Activated CD4-positive, alpha-beta T cell treated with anti-CD3 and anti-CD28 coated beads, Interleukin-2, amount 50 U/mL, for 1 hour (primary cell): ENCODE data around the gene SCLY.
A peak's percentile ranks its signal among the peaks of the same experiment; 100 is the strongest.
"Not testable (repeated sequence)": the region's sequence is repeated elsewhere in the genome, so short reads cannot be mapped to it uniquely, and the experiment has no call there.

Experiments used
- DNase-seq: peaks from one replicate; pipeline ENCODE4 v3.0.0-alpha.2; 2020

Gene SCLY, protein sequence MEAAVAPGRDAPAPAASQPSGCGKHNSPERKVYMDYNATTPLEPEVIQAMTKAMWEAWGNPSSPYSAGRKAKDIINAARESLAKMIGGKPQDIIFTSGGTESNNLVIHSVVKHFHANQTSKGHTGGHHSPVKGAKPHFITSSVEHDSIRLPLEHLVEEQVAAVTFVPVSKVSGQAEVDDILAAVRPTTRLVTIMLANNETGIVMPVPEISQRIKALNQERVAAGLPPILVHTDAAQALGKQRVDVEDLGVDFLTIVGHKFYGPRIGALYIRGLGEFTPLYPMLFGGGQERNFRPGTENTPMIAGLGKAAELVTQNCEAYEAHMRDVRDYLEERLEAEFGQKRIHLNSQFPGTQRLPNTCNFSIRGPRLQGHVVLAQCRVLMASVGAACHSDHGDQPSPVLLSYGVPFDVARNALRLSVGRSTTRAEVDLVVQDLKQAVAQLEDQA

DNA sequence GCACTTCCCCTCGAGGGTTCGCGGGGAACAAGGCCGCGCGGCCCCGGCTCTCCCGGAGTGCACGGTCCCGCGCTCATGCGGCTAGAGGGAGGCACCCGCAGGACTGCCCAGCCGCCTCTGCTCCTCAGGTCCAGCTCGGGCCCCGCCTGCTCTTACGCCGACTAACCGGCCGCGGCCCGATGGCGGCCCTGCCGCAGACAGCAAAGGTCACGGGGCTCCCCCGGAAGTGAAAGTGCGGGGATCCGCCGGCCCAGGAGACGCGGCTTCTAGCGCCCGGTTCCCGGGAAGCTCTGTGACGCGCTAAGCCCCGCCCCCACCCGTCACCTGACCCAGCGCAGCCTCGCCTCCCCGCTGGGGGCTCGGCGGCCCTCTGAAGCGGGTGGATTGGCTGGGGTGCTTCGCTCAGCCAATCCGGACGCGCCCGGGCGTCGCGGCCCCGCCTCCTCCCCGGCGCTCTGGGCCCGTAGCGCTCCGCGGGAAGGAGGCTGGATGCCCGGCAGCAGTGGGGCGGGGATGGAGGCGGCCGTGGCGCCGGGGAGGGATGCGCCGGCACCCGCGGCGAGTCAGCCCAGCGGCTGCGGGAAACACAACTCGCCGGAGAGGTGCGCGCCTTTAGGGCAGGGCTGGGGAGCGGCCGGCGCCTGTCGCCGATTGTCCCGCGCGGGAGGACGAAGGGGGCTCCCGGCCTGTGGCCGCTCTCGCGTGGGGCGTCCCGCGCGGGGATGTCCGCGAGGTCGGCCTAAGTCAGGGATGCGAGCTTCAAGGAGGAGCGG, at the start of gene SCLY:
SCLY (plus strand) TSS at position 460 of the 773 bp plus-strand sequence; CDS start at position 514, 54 bp downstream.
- peak; percentile 96 for DNase-seq

DNA sequence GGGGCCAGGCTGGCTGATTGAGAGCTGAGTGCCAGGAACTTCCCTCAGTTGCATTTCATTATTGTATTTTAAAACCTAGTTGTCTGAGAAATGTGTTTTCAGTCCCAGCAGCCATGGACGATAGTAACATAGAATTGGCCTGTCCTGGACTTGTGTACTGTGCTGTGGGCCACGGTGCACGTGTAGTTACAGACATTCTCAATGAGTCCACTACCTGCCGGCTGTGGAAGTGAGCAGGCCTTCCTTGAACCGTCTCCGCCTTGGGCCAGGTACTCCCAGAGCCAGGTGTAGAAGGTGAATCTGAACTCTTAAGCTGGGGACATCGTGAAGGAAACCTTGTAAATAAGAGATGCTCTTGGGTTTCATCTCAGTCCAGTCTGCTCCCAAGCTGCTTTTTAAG, 47.0 kb upstream of the SCLY start:
- DNase-seq = no peak

DNA sequence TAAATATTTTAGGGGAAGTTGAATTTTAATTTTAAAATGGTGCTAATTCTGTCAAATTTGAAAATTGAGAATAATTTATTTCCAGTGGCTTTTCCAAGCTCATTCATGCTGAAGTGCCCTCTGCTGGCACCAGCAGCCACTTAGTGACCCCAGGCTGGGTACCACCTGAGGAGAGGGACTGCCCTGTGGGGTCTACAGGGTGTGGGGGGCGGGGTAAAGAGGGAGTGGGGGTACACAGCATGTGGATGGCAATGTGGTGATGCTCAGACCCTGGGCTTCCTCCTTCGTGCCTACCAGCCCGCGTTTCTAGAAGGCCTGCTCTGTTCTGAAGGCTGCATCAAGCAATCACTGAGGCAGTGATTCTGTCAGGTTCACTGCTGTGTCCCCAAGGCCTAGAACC, 45.1 kb upstream of the SCLY start:
- no peak for DNase-seq

DNA sequence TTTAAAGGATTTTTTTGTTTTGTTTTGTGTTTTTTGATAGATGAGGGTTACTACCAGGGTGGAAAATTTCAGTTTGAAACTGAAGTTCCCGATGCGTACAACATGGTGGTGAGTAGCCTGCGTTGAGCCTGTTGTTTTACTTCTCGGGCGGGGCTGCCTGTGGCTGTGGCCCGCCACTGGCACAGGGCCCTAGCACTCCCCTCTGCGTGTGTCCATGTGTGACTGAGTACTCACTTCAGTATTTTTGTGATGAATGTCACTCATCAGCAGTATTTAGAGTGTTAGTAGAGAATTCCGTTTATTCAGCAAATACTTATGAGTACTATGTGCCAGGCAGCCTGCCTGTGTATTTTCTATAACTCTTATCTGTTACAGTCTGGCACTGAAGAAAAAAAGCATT, 44.3 kb upstream of the SCLY start:
- no peak for DNase-seq

DNA sequence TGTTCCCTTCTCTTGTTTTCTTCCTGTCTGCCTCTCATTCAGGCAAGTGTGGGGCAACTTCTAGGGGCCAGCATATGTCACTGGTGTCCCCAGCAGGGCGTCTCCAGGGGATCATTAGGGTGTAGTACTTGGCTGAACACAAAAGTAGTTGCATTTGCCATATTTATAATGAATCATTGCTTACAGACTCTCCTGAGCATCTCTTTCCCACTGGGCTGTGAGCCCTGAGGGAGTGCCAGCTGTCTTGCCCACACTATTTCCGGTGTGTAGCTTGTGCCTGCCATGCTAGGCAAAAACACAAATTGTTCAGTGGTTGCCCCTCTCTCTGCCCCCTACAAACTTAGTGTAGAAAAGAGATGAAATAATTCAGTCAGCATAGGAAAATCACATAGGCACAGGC, 40.8 kb upstream of the SCLY start:
- DNase-seq = no peak

DNA sequence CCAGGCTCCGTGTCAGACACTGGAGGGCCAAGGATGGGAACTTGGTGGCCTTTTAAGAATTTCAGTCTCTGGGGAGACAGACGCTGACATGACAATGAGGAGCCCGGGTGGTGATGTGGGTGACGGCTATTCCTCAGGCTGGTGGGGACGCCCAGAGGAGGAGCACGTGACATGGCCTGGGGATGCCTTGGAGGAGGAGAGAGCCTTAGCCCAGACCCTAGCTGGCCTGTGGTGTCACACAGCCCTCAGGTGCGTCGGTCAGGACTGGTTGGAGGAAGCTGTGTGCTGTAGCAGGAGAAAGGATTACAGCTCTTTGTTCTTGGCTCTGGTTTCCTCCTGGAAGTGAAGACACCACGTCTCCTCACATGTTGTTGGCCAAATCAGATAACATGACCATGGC, 40.0 kb upstream of the SCLY start:
- DNase-seq = no peak

DNA sequence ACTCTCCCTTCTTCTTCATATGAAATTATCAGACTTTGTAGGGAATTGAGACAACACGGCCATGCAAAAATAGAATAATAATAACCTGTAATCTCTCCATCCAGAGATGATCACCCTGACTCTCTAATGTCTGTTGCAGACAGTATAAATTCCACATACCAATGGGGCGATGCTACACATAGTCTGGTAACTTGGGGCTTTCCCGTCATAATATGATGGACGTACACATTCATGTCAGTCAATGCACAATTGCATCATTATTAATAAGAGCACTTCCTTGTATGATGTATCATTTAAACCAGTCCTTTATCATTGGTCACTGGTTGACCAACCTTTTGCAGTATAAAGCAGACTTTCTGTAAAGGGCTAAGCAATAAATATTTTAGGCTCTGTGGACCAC, 39.5 kb upstream of the SCLY start:
- no peak for DNase-seq

DNA sequence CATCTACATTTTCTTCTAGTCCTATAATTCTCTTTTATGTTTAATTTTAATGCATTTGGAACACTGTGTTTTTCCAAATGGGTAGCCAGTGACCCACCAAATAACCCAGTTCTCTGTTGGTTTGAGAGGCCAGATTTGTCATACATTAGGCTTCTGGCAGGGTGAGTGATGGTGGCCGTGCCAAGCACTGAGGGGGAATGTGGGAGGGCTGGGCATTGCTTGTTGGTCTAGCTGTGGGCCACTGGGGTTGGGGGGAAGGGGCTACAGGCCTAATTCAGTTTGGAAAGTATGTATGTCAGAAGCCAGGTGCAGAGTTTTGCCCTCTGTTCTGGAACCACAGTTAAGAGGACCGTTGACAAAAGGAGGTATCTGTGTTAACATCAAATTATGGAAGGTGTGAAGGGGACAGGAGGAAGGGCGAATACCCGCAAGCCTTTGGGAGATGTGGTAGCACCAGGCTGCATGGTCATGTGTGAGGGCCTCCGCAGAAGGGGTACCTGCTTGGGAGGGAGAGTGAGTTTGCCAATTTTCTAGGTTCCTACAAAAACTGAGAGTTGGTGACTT, 38.1 kb upstream of the SCLY start:
- no peak for DNase-seq

DNA sequence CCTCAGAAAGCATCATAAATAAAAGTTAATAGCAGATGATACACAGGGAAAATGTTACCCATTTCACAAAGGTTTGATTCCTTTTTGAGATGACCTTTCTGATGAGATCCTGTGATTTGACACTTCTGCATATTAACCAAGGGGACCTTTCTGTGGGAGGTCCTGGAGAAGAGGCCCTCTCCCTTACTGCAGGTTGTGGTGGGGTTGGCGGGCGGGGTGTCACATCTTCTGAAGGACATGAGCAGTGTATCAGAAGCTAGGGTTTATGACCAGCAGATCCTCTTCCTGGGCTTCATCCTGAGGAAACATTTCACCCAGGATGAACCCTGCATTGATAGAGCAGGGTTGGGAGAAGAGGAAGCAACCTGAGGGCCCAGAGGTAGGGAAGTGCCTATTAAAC, 37.2 kb upstream of the SCLY start:
- no peak for DNase-seq

DNA sequence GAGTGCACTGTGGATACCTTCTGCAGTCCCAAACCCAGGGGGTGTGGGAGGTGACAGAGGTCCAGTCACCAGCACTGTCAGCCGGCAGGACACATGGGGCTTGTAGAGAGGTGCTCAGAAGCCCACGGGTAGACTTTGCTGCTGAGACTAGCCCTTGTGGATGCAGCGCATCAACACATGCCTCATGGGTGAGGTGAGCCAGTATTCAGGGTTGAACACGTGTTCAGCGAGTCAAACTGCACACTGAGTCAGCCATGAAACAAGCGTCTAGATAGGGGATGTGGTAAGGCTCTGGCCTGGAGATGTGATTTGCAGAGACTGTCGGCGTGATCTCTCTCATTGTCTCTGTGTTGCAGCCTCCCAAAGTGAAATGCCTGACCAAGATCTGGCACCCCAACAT, 35.8 kb upstream of the SCLY start:
- DNase-seq = no peak

DNA sequence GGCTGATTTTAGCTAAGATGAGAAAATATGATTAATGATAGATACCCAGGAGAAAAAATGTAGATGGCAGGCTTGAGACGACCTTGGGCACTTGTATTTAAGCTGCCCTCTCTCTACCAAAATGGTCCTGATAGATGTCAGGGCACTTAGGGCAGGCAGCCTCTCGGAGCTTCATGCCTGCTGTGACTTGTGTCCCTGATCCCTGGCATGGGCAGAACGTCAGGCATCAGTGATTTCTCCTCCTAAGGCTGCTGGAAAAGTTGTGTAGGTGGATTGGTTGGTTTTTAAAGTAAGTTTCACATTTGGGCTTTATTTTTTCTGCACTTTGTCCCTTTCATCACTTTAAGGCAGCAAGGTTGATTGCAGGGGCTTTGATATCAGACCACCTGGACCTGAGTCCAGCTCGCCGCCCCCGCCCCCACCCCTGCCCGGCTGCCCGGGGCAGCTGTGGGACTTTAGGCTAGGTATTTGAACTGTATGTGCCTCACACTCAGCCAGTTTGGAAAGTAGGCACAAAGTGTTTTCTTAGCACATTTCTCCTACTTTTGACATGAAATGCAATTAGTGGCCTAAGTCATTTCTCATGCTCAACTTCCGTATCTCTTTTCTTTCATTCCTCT, 35.0 kb upstream of the SCLY start:
- DNase-seq = no peak

DNA sequence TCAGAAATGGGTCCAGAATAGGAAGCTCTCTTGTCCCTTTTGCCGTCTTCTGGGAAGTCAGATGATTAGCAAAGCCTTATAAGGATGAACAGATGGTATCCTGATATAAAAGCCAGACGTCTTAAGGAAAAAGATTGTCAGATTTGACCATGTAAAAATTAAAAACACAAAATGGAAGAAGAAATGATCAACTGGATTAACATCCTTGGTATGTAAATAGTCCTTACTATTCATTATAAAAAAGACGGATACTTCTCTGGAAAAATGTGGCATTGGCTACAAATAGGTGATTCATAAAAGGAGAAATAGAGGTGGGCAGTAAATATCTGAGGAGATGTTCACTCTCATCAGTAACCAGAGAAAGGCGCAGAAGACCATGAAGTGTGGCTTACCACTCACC, 33.7 kb upstream of the SCLY start:
- DNase-seq = no peak

DNA sequence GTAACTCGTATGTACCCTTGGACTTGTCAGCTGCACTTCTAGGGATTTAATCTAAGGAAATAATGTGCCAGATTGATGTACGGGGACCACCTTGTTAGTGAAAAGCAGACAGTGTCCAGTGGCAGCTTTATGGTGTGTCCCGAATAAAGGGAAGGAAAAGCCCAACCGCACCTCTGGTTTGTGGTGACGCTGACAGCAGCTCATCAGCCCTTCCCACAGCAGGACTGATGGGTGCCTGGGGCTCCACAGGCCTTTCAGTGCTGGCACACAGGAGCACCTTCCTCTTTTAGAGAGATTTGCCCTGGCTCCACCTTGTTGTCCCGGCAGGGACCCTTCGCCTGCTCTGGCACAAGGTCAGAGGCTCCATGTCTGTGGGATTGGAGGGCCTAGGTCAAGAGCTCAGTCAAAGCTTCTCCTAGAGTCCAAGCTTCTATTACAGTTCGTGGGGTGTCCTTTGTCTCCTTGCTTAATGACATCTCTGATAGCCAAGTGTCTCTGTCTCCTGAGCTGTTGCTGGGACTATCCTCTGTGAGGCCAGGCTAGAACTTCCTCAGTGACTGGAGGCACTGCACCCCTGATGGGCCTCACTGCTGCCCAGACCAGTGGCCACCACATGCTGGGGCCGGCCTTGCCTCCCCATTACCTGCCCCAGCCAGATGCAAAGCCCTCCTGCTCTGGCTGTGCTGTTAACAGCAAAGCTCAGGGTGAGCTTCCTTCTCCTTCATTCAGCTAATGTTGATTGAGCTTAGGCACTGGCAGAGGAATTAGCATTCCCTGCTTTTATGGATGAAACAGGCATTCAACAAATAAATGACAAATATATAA, 33.0 kb upstream of the SCLY start:
- no peak for DNase-seq

DNA sequence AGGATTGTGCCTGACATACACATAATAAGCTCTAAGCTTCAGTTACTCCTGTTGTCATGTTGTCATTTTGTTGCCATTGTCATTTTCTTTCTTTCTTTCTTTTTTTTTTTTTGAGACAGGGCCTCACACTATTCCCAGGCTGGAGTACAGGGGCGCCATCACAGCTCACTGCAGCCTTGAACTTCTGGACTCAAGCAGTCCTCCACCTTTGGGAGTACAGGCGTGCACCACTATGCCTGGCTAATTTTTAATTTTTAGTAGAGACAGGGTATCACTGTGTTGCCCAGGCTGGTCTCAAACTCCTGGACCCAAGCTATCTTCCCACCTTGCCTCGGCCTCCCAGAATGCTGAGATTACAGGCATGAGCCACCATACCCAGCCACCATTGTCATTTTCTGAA, 30.9 kb upstream of the SCLY start:
- DNase-seq = no peak

DNA sequence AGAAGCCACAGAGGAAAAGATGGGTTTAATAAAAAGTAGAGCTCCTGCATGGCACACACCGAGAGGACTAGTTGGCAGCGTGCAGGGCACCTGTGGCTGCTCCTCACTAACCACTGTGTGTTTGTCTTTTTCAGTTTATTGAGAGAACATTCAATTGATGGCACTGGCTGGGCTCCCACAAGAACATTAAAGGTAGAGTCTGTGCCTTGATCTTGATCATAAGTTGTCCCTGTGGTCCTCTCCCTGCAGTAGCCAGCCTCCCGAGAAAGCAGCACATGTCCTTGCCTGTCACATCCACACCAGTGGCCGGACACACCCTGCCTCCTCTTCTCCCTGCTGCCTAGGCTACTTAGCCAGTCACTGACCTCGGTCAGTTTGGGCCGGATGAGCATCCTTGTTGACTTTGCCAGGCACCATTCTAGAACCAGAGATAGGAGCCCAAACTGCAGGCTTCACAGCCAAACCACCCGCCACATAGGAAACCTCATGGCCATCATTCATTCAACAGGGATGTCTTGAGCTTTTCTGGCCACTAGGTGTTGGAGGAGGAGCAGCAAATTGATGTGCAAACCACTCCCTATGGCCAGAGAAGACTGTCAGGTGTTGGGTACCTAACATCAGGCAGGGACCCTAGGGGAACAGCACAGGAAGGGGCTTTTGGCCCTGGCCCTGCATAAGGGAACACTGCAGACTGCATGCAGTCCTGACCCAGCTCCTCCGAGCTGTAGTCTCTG, 30.2 kb upstream of the SCLY start:
- no peak for DNase-seq

DNA sequence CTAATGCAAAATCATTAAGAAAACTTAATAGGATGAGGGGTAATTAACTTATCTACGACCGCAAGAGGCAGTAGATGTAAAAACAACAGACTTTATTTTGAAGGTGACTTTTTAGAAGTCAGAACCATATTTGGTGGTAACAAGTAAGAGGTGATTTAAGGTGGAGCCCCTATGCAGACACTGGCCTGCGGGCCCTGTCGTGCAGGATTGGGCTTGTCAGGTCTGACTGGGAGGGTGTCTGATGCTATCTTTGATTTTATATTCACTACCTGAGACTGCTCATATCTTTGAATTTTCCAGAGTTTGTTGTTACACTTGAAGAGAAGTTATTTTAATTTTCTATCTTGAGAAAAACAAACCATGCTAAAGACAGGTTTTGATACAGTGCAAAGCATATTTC, 29.1 kb upstream of the SCLY start:
- DNase-seq = no peak

DNA sequence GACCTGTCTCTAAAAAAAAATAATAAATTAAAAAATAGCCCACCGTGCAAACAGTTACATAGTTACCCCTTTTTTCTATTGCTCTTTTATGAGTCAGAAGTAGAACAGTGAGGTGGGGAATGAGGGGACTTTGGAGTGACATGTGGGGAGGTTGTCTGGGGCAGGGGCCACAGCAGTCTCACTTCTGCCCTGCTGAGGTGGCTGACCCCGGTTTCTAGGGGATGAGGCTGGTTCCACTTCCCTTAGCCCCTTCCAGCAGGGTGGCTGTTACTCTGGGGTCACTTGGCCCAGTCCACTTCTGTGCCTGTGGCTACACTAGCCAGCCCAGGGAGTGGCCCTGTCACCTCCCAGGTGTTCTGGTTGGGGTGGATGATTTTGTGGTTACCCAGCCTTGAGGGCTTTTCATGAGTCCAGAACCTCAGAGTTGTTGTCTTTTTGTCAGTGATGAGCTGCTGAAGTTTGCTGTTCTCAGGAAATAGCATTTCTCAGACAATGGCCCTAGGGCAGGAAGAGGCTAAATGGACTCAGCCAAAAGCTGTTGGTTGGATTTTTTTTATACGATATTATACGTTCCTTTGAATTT, 28.0 kb upstream of the SCLY start:
- DNase-seq = no peak

DNA sequence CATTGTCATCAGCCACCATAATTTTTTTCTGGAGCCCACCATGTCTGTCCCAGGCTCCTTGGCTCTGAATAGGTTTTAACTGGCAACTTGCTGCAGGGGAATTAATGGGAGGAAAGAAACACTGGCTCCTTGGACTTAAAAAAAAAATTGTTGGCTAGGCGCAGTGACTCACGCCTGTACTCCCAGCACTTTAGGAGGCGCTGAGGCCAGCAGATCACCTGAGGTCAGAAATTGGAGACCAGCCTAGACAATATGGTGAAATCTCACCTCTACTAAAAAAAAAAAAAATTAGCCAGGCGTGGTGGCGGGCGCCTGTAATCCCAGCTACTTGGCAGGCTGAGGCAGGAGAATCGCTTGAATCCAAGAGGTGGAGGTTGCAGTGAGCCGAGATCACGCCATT, 26.8 kb upstream of the SCLY start:
- not testable (repeated sequence) for DNase-seq

DNA sequence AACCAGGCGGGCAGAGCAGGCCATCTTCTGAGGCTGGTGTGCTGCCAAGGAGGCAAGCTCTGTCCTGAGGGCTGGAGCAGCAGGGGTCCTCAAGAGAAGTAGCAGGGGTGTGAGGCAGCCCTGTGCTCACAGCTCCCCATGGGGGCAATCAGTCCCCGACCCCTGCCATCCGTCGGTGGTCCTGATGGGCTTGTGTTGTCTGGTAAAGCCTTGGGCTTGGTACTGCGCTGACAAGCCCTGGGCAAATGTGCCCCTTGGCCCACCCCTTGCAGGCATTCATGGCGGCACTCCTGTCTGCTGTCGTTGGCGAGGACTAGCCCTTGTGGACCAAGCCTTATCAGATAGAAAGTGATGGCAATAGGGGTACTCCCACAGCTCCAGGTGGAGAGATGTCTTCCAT, 22.6 kb upstream of the SCLY start:
- DNase-seq = no peak

DNA sequence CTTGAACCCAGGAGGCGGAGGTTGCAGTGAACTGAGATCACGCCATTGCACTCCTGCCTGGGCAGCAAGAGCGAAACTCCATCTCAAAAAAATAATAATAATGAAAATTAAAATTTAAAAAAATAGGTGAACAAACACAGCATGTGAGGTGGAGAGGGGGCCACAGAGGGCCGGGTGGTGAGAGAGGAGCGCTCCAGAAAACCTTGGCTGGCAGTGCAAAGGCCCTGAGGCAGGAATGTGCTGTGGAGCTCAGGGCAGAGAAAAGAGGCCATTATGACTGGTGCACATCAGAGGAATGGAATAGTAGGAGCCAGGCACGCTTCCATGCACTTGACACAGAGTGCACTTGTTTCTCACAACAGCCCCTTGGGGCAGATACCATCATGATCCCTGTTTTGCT, 21.6 kb upstream of the SCLY start:
- DNase-seq = no peak

DNA sequence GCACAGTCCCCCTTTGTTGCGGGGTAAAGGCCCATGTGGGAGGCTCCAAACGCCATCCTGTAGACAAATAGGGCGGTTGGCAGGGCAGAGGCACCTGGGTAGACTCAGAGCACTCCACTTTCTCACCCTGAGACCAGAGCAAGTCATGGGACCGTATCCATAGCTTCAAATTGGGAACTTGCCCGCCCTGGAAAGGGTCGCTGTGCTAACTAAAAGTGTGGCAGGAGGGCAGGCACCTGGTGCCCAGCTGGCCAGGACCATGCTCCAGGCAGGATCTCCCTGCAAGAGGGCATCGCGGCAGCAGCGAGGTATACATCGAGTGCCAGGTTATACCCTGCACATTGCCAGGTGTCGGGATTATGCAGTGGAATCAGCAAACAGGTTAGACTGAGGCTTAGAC, 20.8 kb upstream of the SCLY start:
- no peak for DNase-seq

DNA sequence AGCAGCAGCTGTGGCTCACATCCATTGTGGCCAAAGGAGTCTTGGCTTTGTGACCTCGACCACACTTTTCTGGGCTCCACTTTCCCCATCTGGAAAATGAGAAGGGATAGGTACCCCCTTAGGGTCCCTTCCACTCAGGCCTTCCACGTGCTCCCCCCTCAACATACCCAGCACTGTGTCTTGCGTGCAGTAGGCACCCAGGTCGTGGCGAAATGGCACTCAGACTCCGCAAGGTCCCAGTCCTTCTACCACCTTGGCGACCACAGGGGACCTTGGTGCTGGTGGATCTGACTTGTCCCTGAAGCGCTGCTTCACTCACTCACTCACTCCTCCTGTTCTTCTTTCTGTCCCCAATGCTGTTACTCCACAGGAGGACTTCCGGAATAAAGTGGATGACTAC, 19.9 kb upstream of the SCLY start:
- no peak for DNase-seq
